ENCODE data around the gene CPT2.

- no peak for TF ChIP-seq CTCF (IDR thresholded peaks at IDR 0.05)
- TF ChIP-seq POLR2A (IDR thresholded peaks at IDR 0.05): no peak
Observed at GRCh38 chr1:53154859-53155438, 41.7 kb upstream of the CPT2 start.
